ENCODE data around the gene CALCOCO1. TPM values are rescaled to one million over a fixed set of nuclear protein-coding genes. Genes with fewer than 3 reads are reported as not detected.

CALCOCO1 gene
- total RNA-seq, 1 experiment from 2014 or later = 20.4 TPM

DNA sequence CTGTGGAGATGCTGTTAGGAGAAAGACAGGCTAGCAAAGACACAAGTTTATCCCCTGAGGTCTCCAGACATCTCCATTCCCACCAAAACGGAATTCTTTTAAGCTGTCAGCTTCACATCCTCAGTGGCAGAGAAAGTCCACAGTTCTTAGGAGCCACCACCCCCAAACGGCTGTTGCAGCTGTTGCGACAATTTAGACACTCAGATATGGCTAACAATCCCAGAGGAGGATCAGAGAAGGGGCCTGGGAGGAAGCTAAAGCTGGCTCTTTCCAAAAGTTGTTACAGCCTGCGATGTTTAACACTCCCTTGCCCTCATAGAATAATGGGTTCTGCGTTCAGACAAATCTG, 49.5 kb downstream of the CALCOCO1 start:
- no TSS peak for BruUV-seq (replicated peaks)
- H2AFZ ChIP-seq (ENCODE audit: low read length) = no peak overlapping the region
- no peak overlapping the region for H3K4me2 ChIP-seq (ENCODE audit: low read length)

DNA sequence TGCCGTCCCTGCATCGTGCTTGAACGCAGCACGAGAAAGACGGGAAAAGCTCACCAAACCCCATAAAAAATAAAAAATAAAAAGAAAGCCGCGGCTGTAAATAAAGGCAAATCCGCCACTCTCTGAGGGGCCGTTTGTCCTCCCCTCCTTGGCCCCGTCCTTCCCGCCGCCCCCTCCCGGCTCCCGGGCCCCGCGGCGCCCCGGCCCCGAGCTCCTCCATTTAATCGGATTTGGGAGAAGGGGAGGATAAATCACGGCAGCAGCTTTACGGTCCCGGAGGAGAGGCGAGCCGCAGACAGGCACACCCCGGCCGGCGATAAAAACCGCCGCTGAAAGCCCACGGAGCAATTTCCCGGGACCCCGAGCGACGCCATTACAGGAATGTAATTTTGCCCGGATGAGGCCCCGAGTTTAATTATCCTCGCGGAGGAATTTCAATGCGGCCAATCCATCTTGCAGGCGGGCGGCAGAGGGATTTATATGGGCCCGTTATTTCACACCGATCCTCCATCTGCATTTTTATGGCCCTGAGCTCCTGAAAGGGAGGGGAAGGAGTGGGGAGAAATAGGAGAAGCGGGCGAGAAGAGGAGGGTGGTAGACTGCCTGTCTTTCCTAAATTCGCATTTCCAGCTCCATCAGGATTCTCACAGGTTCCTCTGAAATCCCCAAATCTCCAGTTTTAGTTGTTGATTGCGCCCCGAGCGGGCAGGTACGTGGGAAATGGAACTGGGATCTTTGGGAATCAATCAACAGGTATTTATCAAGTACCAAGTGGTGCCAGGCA, 50.0 kb downstream of the CALCOCO1 start:
- H3K27ac ChIP-seq (ENCODE audit: low read length) = no peak overlapping the region

More for the DNA sequence above, 49.5 kb downstream of the CALCOCO1 start:
- no peaks in the 10 kb centered on the region for H3K9me2 ChIP-seq (replicated peaks; ENCODE audit: low read length)
- no peaks in the 10 kb centered on the region for H3K9me3 ChIP-seq (ENCODE audit: low read length)
- no peaks in the 10 kb centered on the region for H3F3A ChIP-seq (ENCODE audit: low read length, unreplicated experiment)
- H3K4me1 ChIP-seq (ENCODE audit: insufficient read depth, low read length) = peaks cover 16% of the 10 kb centered on the region
- POLR2A ChIA-PET (ENCODE audit: unreplicated experiment) = no interaction called here
- TF ChIP-seq EZH2 (IDR thresholded peaks at IDR 0.05; ENCODE audit: low read length, unreplicated experiment) (no peak), EZH2phosphoT487 (IDR thresholded peaks at IDR 0.05; ENCODE audit: borderline replicate concordance, low read length) (no peak)
- TF ChIP-seq, protein P1, sequence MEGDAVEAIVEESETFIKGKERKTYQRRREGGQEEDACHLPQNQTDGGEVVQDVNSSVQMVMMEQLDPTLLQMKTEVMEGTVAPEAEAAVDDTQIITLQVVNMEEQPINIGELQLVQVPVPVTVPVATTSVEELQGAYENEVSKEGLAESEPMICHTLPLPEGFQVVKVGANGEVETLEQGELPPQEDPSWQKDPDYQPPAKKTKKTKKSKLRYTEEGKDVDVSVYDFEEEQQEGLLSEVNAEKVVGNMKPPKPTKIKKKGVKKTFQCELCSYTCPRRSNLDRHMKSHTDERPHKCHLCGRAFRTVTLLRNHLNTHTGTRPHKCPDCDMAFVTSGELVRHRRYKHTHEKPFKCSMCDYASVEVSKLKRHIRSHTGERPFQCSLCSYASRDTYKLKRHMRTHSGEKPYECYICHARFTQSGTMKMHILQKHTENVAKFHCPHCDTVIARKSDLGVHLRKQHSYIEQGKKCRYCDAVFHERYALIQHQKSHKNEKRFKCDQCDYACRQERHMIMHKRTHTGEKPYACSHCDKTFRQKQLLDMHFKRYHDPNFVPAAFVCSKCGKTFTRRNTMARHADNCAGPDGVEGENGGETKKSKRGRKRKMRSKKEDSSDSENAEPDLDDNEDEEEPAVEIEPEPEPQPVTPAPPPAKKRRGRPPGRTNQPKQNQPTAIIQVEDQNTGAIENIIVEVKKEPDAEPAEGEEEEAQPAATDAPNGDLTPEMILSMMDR (conservative IDR thresholded peaks at IDR 0.05; ENCODE audit: low read depth, low read length) = no peak
- no peak for DNase-seq
- no peaks in the 10 kb centered on the region for H4K20me1 ChIP-seq (ENCODE audit: low read length)
- peaks cover 5% of the 10 kb centered on the region; the same call in 1 of the 2 replicates for H3K36me3 ChIP-seq (ENCODE audit: low read depth, low read length)
- intact Hi-C loops (cut with micrococcal nuclease) = loop anchor here (2.0 kb wide), 1 partner anchor 79 kb away; no protein-coding TSS in a partner anchor
- no peaks in the 10 kb centered on the region for H3K27me3 ChIP-seq (ENCODE audit: low read length)
- no peak overlapping the region for H3K27ac ChIP-seq (ENCODE audit: low read length)
- ATAC-seq = no peak
- H3K79me2 ChIP-seq (ENCODE audit: low read length) = peaks cover 20% of the 10 kb centered on the region
- H3K4me3 ChIP-seq (ENCODE audit: low read length) = no peak overlapping the region
- H3K9ac ChIP-seq (ENCODE audit: low read length) = no peak overlapping the region
- CTCF ChIA-PET = interaction anchor here (0.5 kb wide), 1 partner anchor 514 kb away, joined by 4 read pairs; no protein-coding TSS in a partner anchor

More for the DNA sequence above, 50.0 kb downstream of the CALCOCO1 start:
- Histone ChIP-seq H3K4me2 (ENCODE audit: low read length) (no peak overlapping the region), H3K27me3 (ENCODE audit: low read length) (no peaks in the 10 kb centered on the region), H2AFZ (ENCODE audit: low read length) (peak overlapping the region; percentile 93; the same call in 1 of the 2 replicates), H3K4me1 (ENCODE audit: insufficient read depth, low read length) (peaks cover 16% of the 10 kb centered on the region), H3K9me3 (ENCODE audit: low read length) (no peaks in the 10 kb centered on the region), H4K20me1 (ENCODE audit: low read length) (no peaks in the 10 kb centered on the region), H3K9me2 (replicated peaks; ENCODE audit: low read length) (no peaks in the 10 kb centered on the region), H3K79me2 (ENCODE audit: low read length) (peaks cover 20% of the 10 kb centered on the region), H3K36me3 (ENCODE audit: low read depth, low read length) (peaks cover 5% of the 10 kb centered on the region; the same call in 1 of the 2 replicates), H3K4me3 (ENCODE audit: low read length) (no peak overlapping the region), H3F3A (ENCODE audit: low read length, unreplicated experiment) (no peaks in the 10 kb centered on the region), H3K9ac (ENCODE audit: low read length) (no peak overlapping the region)
- DNase-seq (no peak), ATAC-seq (no peak)
- POLR2A ChIA-PET (ENCODE audit: unreplicated experiment) = no interaction called here
- no TSS peak for BruUV-seq (replicated peaks)
- TF ChIP-seq, protein P1 (conservative IDR thresholded peaks at IDR 0.05; ENCODE audit: low read depth, low read length) = no peak
- no peak for TF ChIP-seq EZH2phosphoT487 (IDR thresholded peaks at IDR 0.05; ENCODE audit: borderline replicate concordance, low read length)
- TF ChIP-seq EZH2 (IDR thresholded peaks at IDR 0.05; ENCODE audit: low read length, unreplicated experiment) = no peak
- CTCF ChIA-PET = interaction anchor here (0.5 to 0.7 kb wide), 3 partner anchors 29 to 515 kb away, joined by 4 read pairs; no protein-coding TSS in a partner anchor
- intact Hi-C loops (cut with micrococcal nuclease) = loop anchor here (2.0 kb wide), 1 partner anchor 78 kb away; no protein-coding TSS in a partner anchor
